ENCODE measurements around the gene RAB11FIP5.

GRCh38 chr2:73117441-73117840, 4.7 kb upstream of the RAB11FIP5 start:
- TF ChIP-seq PATZ1 (CRISPR knock-in tag; IDR thresholded peaks at IDR 0.05; ENCODE audit: borderline replicate concordance) (no peak), ZC3H10 (CRISPR knock-in tag; IDR thresholded peaks at IDR 0.05) (no peak), POU6F1 (CRISPR knock-in tag; IDR thresholded peaks at IDR 0.05; ENCODE audit: borderline replicate concordance, low read depth) (no peak), RARB (CRISPR knock-in tag; IDR thresholded peaks at IDR 0.05) (no peak), CSRNP3 (CRISPR knock-in tag; IDR thresholded peaks at IDR 0.05) (no peak), BACH2 (CRISPR knock-in tag; IDR thresholded peaks at IDR 0.05; ENCODE audit: borderline replicate concordance) (no peak), TCF4 (CRISPR knock-in tag; IDR thresholded peaks at IDR 0.05; ENCODE audit: borderline replicate concordance) (no peak), CREB5 (CRISPR knock-in tag; IDR thresholded peaks at IDR 0.05; ENCODE audit: low read depth) (no peak), ZNF565 (CRISPR knock-in tag; conservative IDR thresholded peaks at IDR 0.05; ENCODE audit: low read depth) (no peak)
